H9 (cell line): Measurements from ENCODE around the gene F11R. TPM values are rescaled to one million over a fixed set of nuclear protein-coding genes. Genes with fewer than 3 reads are reported as not detected.

Experiments used
- DNase-seq: peaks from one replicate; pipeline ENCODE4 v3.0.0-alpha.2; 2017
- H2AFZ ChIP-seq: one replicate; pipeline ENCODE4 v1.6.1; 2013; ENCODE audit warnings: mild to moderate bottlenecking, low read length, control low read depth, moderate library complexity
- H2AK5ac ChIP-seq: 2 replicates; pipeline ENCODE4 v1.6.1; 2013; ENCODE audit warnings: low read length, control low read depth, mixed read lengths; ENCODE audit not compliant: insufficient read length
- H2BK120ac ChIP-seq: one replicate; pipeline ENCODE4 v1.6.1; 2013; ENCODE audit warnings: low read depth, mild to moderate bottlenecking, low read length, control low read depth, inconsistent platforms; ENCODE audit not compliant: poor library complexity, severe bottlenecking
- H2BK12ac ChIP-seq: 2 replicates; pipeline ENCODE4 v1.6.1; 2013; ENCODE audit warnings: low read length, control low read depth, mixed read lengths, low read depth; ENCODE audit not compliant: insufficient read length
- H2BK15ac ChIP-seq: 2 replicates; pipeline ENCODE4 v1.6.1; 2013; ENCODE audit warnings: low read depth, low read length, control low read depth
- H2BK20ac ChIP-seq: one replicate; pipeline ENCODE4 v1.6.1; 2013; ENCODE audit warnings: low read depth, mild to moderate bottlenecking, low read length, control low read depth, inconsistent platforms; ENCODE audit not compliant: poor library complexity, severe bottlenecking
- H2BK5ac ChIP-seq: 2 replicates; pipeline ENCODE4 v1.6.1; 2013; ENCODE audit warnings: low read length, control low read depth, mixed read lengths; ENCODE audit not compliant: insufficient read length
- H3K14ac ChIP-seq: 2 replicates; pipeline ENCODE4 v1.6.1; 2013; ENCODE audit warnings: low read length, control low read depth; ENCODE audit not compliant: insufficient read depth
- H3K18ac ChIP-seq: 2 replicates; pipeline ENCODE4 v1.6.1; 2013; ENCODE audit warnings: low read depth, mild to moderate bottlenecking, mixed read lengths, low read length, control low read depth; ENCODE audit not compliant: insufficient read length
- H3K23ac ChIP-seq: 2 replicates; pipeline ENCODE4 v1.6.1; 2013; ENCODE audit warnings: low read length, control low read depth, mixed read lengths, low read depth; ENCODE audit not compliant: insufficient read length
- H3K23me2 ChIP-seq: 2 replicates; pipeline ENCODE4 v1.6.1; 2013; ENCODE audit warnings: low read depth, mild to moderate bottlenecking, mixed read lengths, low read length, control low read depth; ENCODE audit not compliant: insufficient read length, poor library complexity, severe bottlenecking
- H3K27ac ChIP-seq: 2 replicates; pipeline ENCODE4 v1.5.1; 2013; ENCODE audit warnings: low read length, control low read depth, mixed read lengths, low read depth; ENCODE audit not compliant: insufficient read length
- H3K27me3 ChIP-seq: 2 replicates; pipeline ENCODE4 v1.6.1; 2013; ENCODE audit warnings: low read length, control low read depth, inconsistent platforms; ENCODE audit not compliant: insufficient read depth
- H3K4ac ChIP-seq: 2 replicates; pipeline ENCODE4 v1.6.1; 2013; ENCODE audit warnings: low read depth, mild to moderate bottlenecking, control low read depth, inconsistent platforms, low read length, moderate library complexity
- H3K4me1 ChIP-seq: 2 replicates; pipeline ENCODE4 v1.6.1; 2013; ENCODE audit warnings: low read length, control low read depth, inconsistent platforms; ENCODE audit not compliant: insufficient read depth
- H3K4me2 ChIP-seq: 2 replicates; pipeline ENCODE4 v1.6.1; 2013; ENCODE audit warnings: low read length, control low read depth, mixed read lengths; ENCODE audit not compliant: insufficient read length, insufficient read depth
- H3K56ac ChIP-seq: 2 replicates; pipeline ENCODE4 v1.6.1; 2013; ENCODE audit warnings: low read depth, mild to moderate bottlenecking, mixed read lengths, low read length, control low read depth; ENCODE audit not compliant: insufficient read length
- H3K79me1 ChIP-seq: 2 replicates; pipeline ENCODE4 v1.6.1; 2013; ENCODE audit warnings: low read depth, mild to moderate bottlenecking, moderate library complexity, low read length, control low read depth, inconsistent platforms; ENCODE audit not compliant: insufficient read depth, poor library complexity, severe bottlenecking
- H3K79me2 ChIP-seq: 2 replicates; pipeline ENCODE4 v1.6.1; 2013; ENCODE audit warnings: low read length, control low read depth, inconsistent platforms; ENCODE audit not compliant: insufficient read depth
- H3K9ac ChIP-seq: 2 replicates; pipeline ENCODE4 v1.6.1; 2013; ENCODE audit warnings: low read length, control low read depth, mixed read lengths; ENCODE audit not compliant: insufficient read length; ENCODE audit errors: extremely low read depth
- H3K9me3 ChIP-seq: one replicate; pipeline ENCODE4 v1.6.1; 2013; ENCODE audit warnings: low read depth, low read length, inconsistent platforms; ENCODE audit not compliant: control insufficient read depth
- H3T11ph ChIP-seq: one replicate; pipeline ENCODE4 v1.6.1; 2013; ENCODE audit warnings: mild to moderate bottlenecking, low read length, control low read depth, inconsistent platforms
- H4K20me1 ChIP-seq: one replicate; pipeline ENCODE4 v1.6.1; 2013; ENCODE audit not compliant: control insufficient read depth, insufficient read length, insufficient read depth
- H4K5ac ChIP-seq: 2 replicates; pipeline ENCODE4 v1.6.1; 2013; ENCODE audit warnings: low read depth, mild to moderate bottlenecking, mixed read lengths, low read length, control low read depth; ENCODE audit not compliant: insufficient read length
- H4K8ac ChIP-seq: replicated peaks from 2 replicates; pipeline ENCODE4 v1.6.1; 2013; ENCODE audit warnings: low read length, control low read depth, mixed read lengths, low read depth; ENCODE audit not compliant: insufficient read length
- H4K91ac ChIP-seq: 2 replicates; pipeline ENCODE4 v1.6.1; 2013; ENCODE audit warnings: low read depth, mild to moderate bottlenecking, moderate library complexity, mixed read lengths, low read length, control low read depth; ENCODE audit not compliant: insufficient read length
- H3K27ac Mint-ChIP-seq, 3 experiments: 2 replicates in 2 of 3; 3 replicates in 1 of 3; pipeline ENCODE4 v1.8.0; 2020 to 2021; ENCODE audit warnings: mixed read lengths in 3 of 3, mild to moderate bottlenecking in 1 of 3, moderate library complexity in 1 of 3
- H3K27me3 Mint-ChIP-seq: 2 replicates; pipeline ENCODE4 v1.8.0; 2021; ENCODE audit warnings: low read depth, mild to moderate bottlenecking, moderate library complexity, mixed read lengths
- H3K36me3 Mint-ChIP-seq, 3 experiments: 2 replicates in 2 of 3; 3 replicates in 1 of 3; pipeline ENCODE4 v1.8.0; 2020 to 2021; ENCODE audit warnings: low read depth in 3 of 3, mixed read lengths in 3 of 3; ENCODE audit not compliant: insufficient read depth in 1 of 3
- H3K4me1 Mint-ChIP-seq, 2 experiments: 2 replicates each; pipeline ENCODE4 v1.8.0; 2020; ENCODE audit warnings: mixed read lengths in 2 of 2
- H3K4me3 Mint-ChIP-seq, 2 experiments: 2 replicates in 1 of 2; 3 replicates in 1 of 2; pipeline ENCODE4 v1.8.0; 2020 to 2021; ENCODE audit warnings: mild to moderate bottlenecking in 2 of 2, mixed read lengths in 2 of 2, moderate library complexity in 1 of 2
- H3K9me3 Mint-ChIP-seq, 2 experiments: 2 replicates in 1 of 2; 3 replicates in 1 of 2; pipeline ENCODE4 v1.8.0; 2020; ENCODE audit warnings: mild to moderate bottlenecking in 2 of 2, mixed read lengths in 2 of 2, moderate library complexity in 1 of 2
- WGBS: extraction: QIAGEN DNeasy Blood & Tissue Kit; methylation state at CpG from one replicate; pipeline ENCODE4 v1.1.7; 2013; ENCODE audit warnings: missing lambda C conversion rate, low lambda C conversion rate, mixed read lengths; ENCODE audit not compliant: insufficient read length; ENCODE audit errors: extremely low coverage; 5-methylcytosine and 5-hydroxymethylcytosine counted together
- total RNA-seq: library from RNA; stranded (reverse); gene quantifications from 2 replicates; pipeline ENCODE4 v1.2.1, GENCODE V29; 2021
- TF ChIP-seq, protein P1 (sequence below): fragments of 200-600 bp; sonication (generic); conservative IDR thresholded peaks from 3 replicates; pipeline ENCODE4 v1.8.0; 2021; ENCODE audit warnings: antibody characterized with exemption, mild to moderate bottlenecking

Gene F11R
- total RNA-seq, 1 experiment from 2014 or later, result 174 TPM

DNA sequence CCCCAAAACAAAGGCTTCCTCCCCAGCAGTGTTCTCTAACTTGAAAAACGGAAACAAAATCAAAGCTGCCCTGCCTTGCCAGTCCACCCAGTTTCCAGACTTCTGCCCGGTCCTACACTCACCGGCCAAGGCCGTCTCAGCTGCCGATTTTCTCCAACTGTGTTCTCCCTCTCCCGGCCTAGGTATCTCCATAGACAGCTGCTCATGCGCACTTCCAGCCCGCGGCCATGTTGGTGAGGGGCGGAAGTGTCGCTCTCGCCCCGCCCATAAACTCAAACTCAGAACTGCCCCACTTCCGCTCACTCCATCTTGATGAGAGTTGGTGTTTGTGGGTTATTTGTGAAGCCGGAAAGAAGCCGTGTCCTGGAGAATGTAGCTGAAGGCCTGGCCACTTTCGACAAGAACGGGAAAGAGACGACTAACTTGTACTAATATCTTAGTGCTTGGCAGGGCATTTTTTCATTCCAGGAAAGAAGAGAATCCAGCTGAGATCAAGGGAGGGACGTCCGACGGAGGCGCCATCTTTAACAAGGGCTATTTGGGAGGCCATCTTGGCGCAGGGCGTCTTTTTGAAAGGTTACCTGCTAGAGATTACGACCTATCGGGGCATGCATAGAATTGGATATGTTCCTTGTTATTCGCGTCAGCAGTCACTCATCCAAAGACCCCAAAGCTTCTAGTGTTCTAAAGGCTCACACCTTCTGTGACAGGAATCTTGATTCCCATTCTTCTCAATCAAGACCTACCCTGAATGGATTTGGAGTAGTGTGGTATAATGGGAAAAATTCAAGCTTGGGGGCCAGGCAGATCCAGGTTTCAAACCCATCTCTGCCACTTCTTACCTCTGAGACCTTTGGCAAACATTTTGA is 25.0 kb upstream of the F11R start, which contains the start of gene USF1:
USF1 (minus strand) TSS at position 242 of the 869 bp plus-strand sequence. CDS start 2,702 bp downstream, outside the sequence.
- Histone ChIP-seq H3K14ac (peak within 1 kb of the TSS; percentile 96; the same call in 1 of the 2 replicates), H4K20me1 (no peaks in the 10 kb centered on the region), H2BK20ac (no peak within 1 kb of the TSS), H3K4me1 (peaks cover 2% of the 10 kb centered on the region; the same call in 1 of the 2 replicates), H3K56ac (peak within 1 kb of the TSS; percentile 87), H2BK5ac (peak within 1 kb of the TSS; percentile 95), H3K9ac (peak within 1 kb of the TSS; percentile 97), H2AFZ (peak within 1 kb of the TSS; percentile 94), H3K79me2 (peaks cover 3% of the 10 kb centered on the region; the same call in 1 of the 2 replicates), H3K27me3 (no peaks in the 10 kb centered on the region; the same call in 1 of the 2 replicates), H2AK5ac (no peak within 1 kb of the TSS), H3T11ph (peak within 1 kb of the TSS; percentile 81), H3K4ac (no peak within 1 kb of the TSS), H3K79me1 (no peaks in the 10 kb centered on the region), H4K8ac (no peak within 1 kb of the TSS), H2BK12ac (peak within 1 kb of the TSS; percentile 90), H3K23me2 (peaks cover 8% of the 10 kb centered on the region), H2BK15ac (no peak within 1 kb of the TSS), H3K23ac (no peak within 1 kb of the TSS), H3K4me2 (peak within 1 kb of the TSS; percentile 64), H3K18ac (peak within 1 kb of the TSS; percentile 98), H3K9me3 (no peaks in the 10 kb centered on the region), H3K27ac (peak within 1 kb of the TSS; percentile 93), H2BK120ac (no peak within 1 kb of the TSS), H4K91ac (no peak within 1 kb of the TSS), H4K5ac (peak within 1 kb of the TSS; percentile 92)
- peaks cover 15 to 18% of the 10 kb centered on the region in 2 experiments for H3K4me1 Mint-ChIP-seq
- H3K27ac Mint-ChIP-seq, result peak within 1 kb of the TSS; percentile 98 to 100 (median 100)
- H3K9me3 Mint-ChIP-seq, result peaks cover 12% of the 10 kb centered on the region in 2 experiments
- TF ChIP-seq, protein P1, sequence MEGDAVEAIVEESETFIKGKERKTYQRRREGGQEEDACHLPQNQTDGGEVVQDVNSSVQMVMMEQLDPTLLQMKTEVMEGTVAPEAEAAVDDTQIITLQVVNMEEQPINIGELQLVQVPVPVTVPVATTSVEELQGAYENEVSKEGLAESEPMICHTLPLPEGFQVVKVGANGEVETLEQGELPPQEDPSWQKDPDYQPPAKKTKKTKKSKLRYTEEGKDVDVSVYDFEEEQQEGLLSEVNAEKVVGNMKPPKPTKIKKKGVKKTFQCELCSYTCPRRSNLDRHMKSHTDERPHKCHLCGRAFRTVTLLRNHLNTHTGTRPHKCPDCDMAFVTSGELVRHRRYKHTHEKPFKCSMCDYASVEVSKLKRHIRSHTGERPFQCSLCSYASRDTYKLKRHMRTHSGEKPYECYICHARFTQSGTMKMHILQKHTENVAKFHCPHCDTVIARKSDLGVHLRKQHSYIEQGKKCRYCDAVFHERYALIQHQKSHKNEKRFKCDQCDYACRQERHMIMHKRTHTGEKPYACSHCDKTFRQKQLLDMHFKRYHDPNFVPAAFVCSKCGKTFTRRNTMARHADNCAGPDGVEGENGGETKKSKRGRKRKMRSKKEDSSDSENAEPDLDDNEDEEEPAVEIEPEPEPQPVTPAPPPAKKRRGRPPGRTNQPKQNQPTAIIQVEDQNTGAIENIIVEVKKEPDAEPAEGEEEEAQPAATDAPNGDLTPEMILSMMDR, result no peak
- H3K4me3 Mint-ChIP-seq, result peak within 1 kb of the TSS; percentile 92 to 94
- H3K27me3 Mint-ChIP-seq, result peaks cover 37% of the 10 kb centered on the region
- WGBS, result no CpG with 5 or more reads among the region's 29 CpGs
- peak; percentile 95 for DNase-seq
- H3K36me3 Mint-ChIP-seq, result peaks cover 22 to 36% (median 31%) of the 10 kb centered on the region in 3 experiments
